GM12878 (cell line): ENCODE results near the gene UBE2I. TPM values are rescaled to one million over a fixed set of nuclear protein-coding genes. Genes with fewer than 3 reads are reported as not detected.

Experiments
- ATAC-seq: fragments of 200-7000 bp; cut with Tn5 transposase; 3 replicates; pipeline ENCODE4 v1.9.1; 2020; ENCODE audit warnings: mild to moderate bottlenecking, moderate library complexity
- BruUV-seq: library from RNA; stranded (reverse); fragments of 400-500 nt; replicated peaks from 2 replicates; lab custom pipeline; 2021; lab: Mats Ljungman, UMichigan
- CTCF ChIA-PET: fragments of 300-600 bp; sonication (Branson Sonifier 250); formaldehyde crosslinking; extraction: SDS; loops from one replicate; lab custom pipeline; 2021; ENCODE audit warnings: inconsistent platforms; lab: Yijun Ruan, JAX
- POLR2A ChIA-PET: fragments of 350-600 bp; formaldehyde crosslinking; extraction: SDS; loops from one replicate; lab custom pipeline; 2021; ENCODE audit warnings: inconsistent platforms; lab: Charles Lee
- RAD21 ChIA-PET: fragments of 300-600 bp; sonication (Branson Sonifier 250); formaldehyde crosslinking; loops from one replicate; lab custom pipeline; 2023; ENCODE audit warnings: antibody characterized with exemption; ENCODE audit not compliant: unreplicated experiment; lab: Charles Lee
- SMC1A ChIA-PET: fragments of 300-600 bp; sonication (Branson Sonifier 250); formaldehyde crosslinking; loops from one replicate; lab custom pipeline; 2023; ENCODE audit not compliant: unreplicated experiment, uncharacterized antibody; lab: Charles Lee
- DNase-seq: peaks from one replicate; pipeline ENCODE4 v3.0.0-alpha.2; 2011; ENCODE audit warnings: low read depth, low spot score
- FAIRE-seq: peaks from 3 replicates; lab custom pipeline; 2011; peaks lifted over from hg19 to GRCh38; lab: Jason Lieb, UNC
- H2AFZ ChIP-seq: 2 replicates; pipeline ENCODE4 v1.6.0; 2011; ENCODE audit warnings: low read depth, low read length, control low read depth; ENCODE audit not compliant: control insufficient read depth
- H3K27ac ChIP-seq: 2 replicates; pipeline ENCODE4 v1.5.1; 2011; ENCODE audit warnings: control low read depth; ENCODE audit not compliant: control insufficient read depth, insufficient read depth
- H3K27me3 ChIP-seq, 2 experiments: replicated peaks in 1 of 2; 2 replicates each; pipeline versions ENCODE4 v1.6.0 to v1.6.1; 2011; ENCODE audit warnings: low read length in 1 of 2; ENCODE audit not compliant: control insufficient read depth in 2 of 2, insufficient read depth in 2 of 2
- H3K36me3 ChIP-seq, 2 experiments: 2 replicates each; pipeline ENCODE4 v1.5.1; 2011; ENCODE audit warnings: low read length in 1 of 2; ENCODE audit not compliant: control insufficient read depth in 2 of 2, insufficient read depth in 2 of 2
- H3K4me1 ChIP-seq: 2 replicates; pipeline ENCODE4 v1.6.1; 2011; ENCODE audit warnings: mild to moderate bottlenecking, low read length, moderate library complexity, mixed read lengths; ENCODE audit not compliant: control insufficient read depth, insufficient read depth
- H3K4me2 ChIP-seq: 2 replicates; pipeline ENCODE4 v1.6.0; 2011; ENCODE audit warnings: control low read depth; ENCODE audit not compliant: control insufficient read depth, insufficient read depth
- H3K4me3 ChIP-seq: fragments of 200-600 bp; sonication (generic); 2 replicates; pipeline ENCODE4 v1.5.1; 2016
- H3K79me2 ChIP-seq: 2 replicates; pipeline ENCODE4 v1.6.0; 2011; ENCODE audit warnings: low read length; ENCODE audit not compliant: control insufficient read depth, insufficient read depth
- H3K9ac ChIP-seq: 2 replicates; pipeline ENCODE4 v1.8.0; 2011; ENCODE audit warnings: low read length, control low read depth, mixed read lengths; ENCODE audit not compliant: control insufficient read depth, insufficient read depth
- H3K9me3 ChIP-seq: replicated peaks from 3 replicates; pipeline ENCODE4 v1.5.1; 2011; ENCODE audit warnings: mild to moderate bottlenecking, low read length; ENCODE audit not compliant: control insufficient read depth, insufficient read depth
- H4K20me1 ChIP-seq: 2 replicates; pipeline ENCODE4 v1.6.0; 2011; ENCODE audit not compliant: control insufficient read depth, insufficient read depth
- CBFB ChIP-seq: IDR thresholded peaks from 2 replicates; pipeline ENCODE4 v1.6.1; 2016; ENCODE audit warnings: antibody characterized with exemption, low read depth
- CHD4 ChIP-seq: fragments of 200-600 bp; sonication (generic); IDR thresholded peaks from 2 replicates; pipeline ENCODE4 v1.6.1; 2016; ENCODE audit warnings: mild to moderate bottlenecking
- CTCF ChIP-seq, 3 experiments: IDR thresholded peaks in 2 of 3; conservative IDR thresholded peaks in 1 of 3; 2 replicates each; pipeline ENCODE4 v1.5.1; 2011; ENCODE audit warnings: low read depth in 3 of 3, low read length in 3 of 3, mild to moderate bottlenecking in 3 of 3, control low read depth in 2 of 3, moderate library complexity in 2 of 3, inconsistent platforms in 1 of 3, mixed read lengths in 1 of 3; ENCODE audit not compliant: control insufficient read depth in 2 of 3, insufficient read depth in 1 of 3; ENCODE audit errors: extremely low read depth in 1 of 3
- DPF2 ChIP-seq: fragments of 450-650 bp; IDR thresholded peaks from 2 replicates; pipeline ENCODE4 v1.6.1; 2017; ENCODE audit warnings: mild to moderate bottlenecking
- FOS ChIP-seq: IDR thresholded peaks from 3 replicates; pipeline ENCODE4 v1.6.1; 2011; ENCODE audit warnings: borderline replicate concordance; ENCODE audit not compliant: insufficient read length; ENCODE audit errors: extremely low read depth
- HCFC1 ChIP-seq: fragments of 150-350 bp; IDR thresholded peaks from 2 replicates; pipeline ENCODE4 v1.6.1; 2014; ENCODE audit warnings: low read length
- IRF3 ChIP-seq: fragments of 450-650 bp; IDR thresholded peaks from 2 replicates; pipeline ENCODE4 v1.6.1; 2014; ENCODE audit warnings: mild to moderate bottlenecking
- LARP7 ChIP-seq: fragments of 450-650 bp; IDR thresholded peaks from 2 replicates; pipeline ENCODE4 v1.6.1; 2017; ENCODE audit warnings: mild to moderate bottlenecking
- MYB ChIP-seq: fragments of 150-350 bp; IDR thresholded peaks from 2 replicates; pipeline ENCODE4 v1.6.1; 2014; ENCODE audit warnings: mild to moderate bottlenecking, low read depth, low read length, borderline replicate concordance
- NR2C2 ChIP-seq: IDR thresholded peaks from 2 replicates; pipeline ENCODE4 v1.6.1; 2011; ENCODE audit warnings: borderline replicate concordance, low read depth; ENCODE audit not compliant: control insufficient read depth, insufficient read length
- PML ChIP-seq: IDR thresholded peaks from 2 replicates; pipeline ENCODE4 v1.6.1; 2012; ENCODE audit warnings: low read length, inconsistent platforms
- POLR2AphosphoS5 ChIP-seq: IDR thresholded peaks from 2 replicates; pipeline ENCODE4 v1.6.1; 2011; ENCODE audit warnings: mild to moderate bottlenecking, low read length, inconsistent platforms
- RB1 ChIP-seq: fragments of 450-650 bp; formaldehyde crosslinking; IDR thresholded peaks from 2 replicates; pipeline ENCODE4 v1.6.1; 2017; ENCODE audit warnings: mild to moderate bottlenecking, borderline replicate concordance
- RCOR1 ChIP-seq: conservative IDR thresholded peaks from 2 replicates; pipeline ENCODE4 v1.6.1; 2012; ENCODE audit warnings: low read depth, low read length, improper control_type of control experiment
- SIN3A ChIP-seq: IDR thresholded peaks from 2 replicates; pipeline ENCODE4 v1.6.1; 2012; ENCODE audit warnings: low read depth, low read length, improper control_type of control experiment
- SIX5 ChIP-seq: IDR thresholded peaks from 2 replicates; pipeline ENCODE4 v1.6.1; 2011; ENCODE audit warnings: mild to moderate bottlenecking, low read depth, low read length, moderate library complexity; ENCODE audit not compliant: severe bottlenecking
- SRF ChIP-seq, 2 experiments: IDR thresholded peaks; 2 replicates each; pipeline ENCODE4 v1.6.1; 2011; ENCODE audit warnings: low read depth in 2 of 2, low read length in 2 of 2, mild to moderate bottlenecking in 1 of 2, moderate library complexity in 1 of 2
- TAF1 ChIP-seq: IDR thresholded peaks from 2 replicates; pipeline ENCODE4 v1.6.1; 2011; ENCODE audit warnings: mild to moderate bottlenecking, low read depth, low read length, borderline replicate concordance
- TCF7 ChIP-seq: IDR thresholded peaks from 2 replicates; pipeline ENCODE4 v1.6.1; 2014; ENCODE audit warnings: antibody characterized with exemption, borderline replicate concordance
- WGBS: methylation state at CpG from one replicate; pipeline ENCODE4 v1.1.6; 2016; ENCODE audit warnings: low lambda C conversion rate; ENCODE audit not compliant: insufficient replicate concordance, insufficient coverage; ENCODE audit errors: missing lambda C conversion rate; 5-methylcytosine and 5-hydroxymethylcytosine counted together
- in situ Hi-C: fragments of 300-500 bp; cut with MboI; formaldehyde crosslinking; loops from 9 replicates; pipeline ENCODE4 v1.14.3; 2018; ENCODE audit warnings: mixed read lengths
- intact Hi-C: fragments of 100-400 bp; cut with micrococcal nuclease; formaldehyde crosslinking; loops from one replicate; pipeline ENCODE4 v1.14.2; 2022; ENCODE audit not compliant: unreplicated experiment
- polyA plus RNA-seq, 11 experiments: library from polyadenylated mRNA; depleted of rRNA in 4 of 11; unstranded in 6 of 11; stranded (reverse) in 5 of 11; fragments of >200 nt; fragmentation: Nextera tagmentation in 4 of 11; fragmentation: Illumina TruSeq in 1 of 11; extraction: Ambion mirVana in 4 of 11; extraction: Trizol in 1 of 11; gene quantifications; 1 replicate in 1 of 11; 2 replicates in 10 of 11; pipeline versions ENCODE4 v1.2.1 to v1.2.3, GENCODE V29; 2011 to 2016; ENCODE audit warnings: inconsistent platforms in 2 of 11, missing spikeins in 2 of 11, low read depth in 1 of 11
- total RNA-seq, 4 experiments: library from RNA; depleted of rRNA in 3 of 4; stranded (reverse); fragments of >200 nt in 3 of 4; fragmentation: Illumina TruSeq in 1 of 4; extraction: Trizol in 1 of 4; gene quantifications; 2 replicates each; pipeline versions ENCODE4 v1.2.1 to v1.2.3, GENCODE V29; 2013 to 2021
- TF ChIP-seq, protein P1 (sequence below): IDR thresholded peaks from 2 replicates; pipeline ENCODE4 v1.6.1; 2011; ENCODE audit warnings: low read depth, low read length, improper control_type of control experiment, borderline replicate concordance

Gene UBE2I
- total and polyA plus RNA-seq, 10 of the 15 experiments (the other 5 are each of a cell fraction or from before 2014, with no cell fraction given): 47.5 to 243 (median 194) TPM

GRCh38 chr16:1295465-1295864, 14.0 kb upstream of the UBE2I start:
- Histone ChIP-seq H4K20me1 (no peaks in the 10 kb centered on the region), H3K9me3 (no peaks in the 10 kb centered on the region), H3K4me3 (no peak overlapping the region), H3K79me2 (no peaks in the 10 kb centered on the region), H3K27ac (no peak overlapping the region), H3K27me3 (no peaks in the 10 kb centered on the region), H3K9ac (no peak overlapping the region), H2AFZ (no peak overlapping the region), H3K4me1 (no peaks in the 10 kb centered on the region), H3K36me3 (no peaks in the 10 kb centered on the region), H3K4me2 (no peak overlapping the region)
- no peak for TF ChIP-seq CHD4
- TF ChIP-seq NR2C2: no peak
- no peak for TF ChIP-seq IRF3
- TF ChIP-seq POLR2AphosphoS5: no peak
- no peak for TF ChIP-seq TAF1
- no peak for TF ChIP-seq SIN3A
- TF ChIP-seq PML: no peak
- TF ChIP-seq MYB: no peak
- TF ChIP-seq LARP7: no peak
- TF ChIP-seq, protein P1, sequence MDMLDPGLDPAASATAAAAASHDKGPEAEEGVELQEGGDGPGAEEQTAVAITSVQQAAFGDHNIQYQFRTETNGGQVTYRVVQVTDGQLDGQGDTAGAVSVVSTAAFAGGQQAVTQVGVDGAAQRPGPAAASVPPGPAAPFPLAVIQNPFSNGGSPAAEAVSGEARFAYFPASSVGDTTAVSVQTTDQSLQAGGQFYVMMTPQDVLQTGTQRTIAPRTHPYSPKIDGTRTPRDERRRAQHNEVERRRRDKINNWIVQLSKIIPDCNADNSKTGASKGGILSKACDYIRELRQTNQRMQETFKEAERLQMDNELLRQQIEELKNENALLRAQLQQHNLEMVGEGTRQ: no peak
- no peak for TF ChIP-seq SRF (IDR thresholded peaks at IDR 0.05; ENCODE audit: low read depth in 2 of 2, low read length in 2 of 2)
- TF ChIP-seq FOS: no peak
- TF ChIP-seq CBFB: no peak
- no peak for TF ChIP-seq SIX5
- no peak for TF ChIP-seq CTCF (IDR thresholded peaks at IDR 0.05 in 2 of 3, conservative IDR thresholded peaks at IDR 0.05 in 1 of 3; ENCODE audit: control insufficient read depth in 2 of 3, extremely low read depth in 1 of 3, insufficient read depth in 1 of 3, low read depth in 3 of 3, low read length in 3 of 3)
- TF ChIP-seq RCOR1: no peak
- no peak for TF ChIP-seq RB1
- no peak for TF ChIP-seq HCFC1
- TF ChIP-seq TCF7: no peak
- no peak for TF ChIP-seq DPF2
- WGBS: 49% methylated on average over 5 of the region's 5 CpGs
- in situ Hi-C loops: no loop called here
- no TSS peak for BruUV-seq
- RAD21 ChIA-PET: interaction anchor here (0.6 kb wide), 1 partner anchor 1458 kb away, joined by 3 read pairs; no protein-coding TSS in a partner anchor
- DNase-seq: no peak
- ATAC-seq: no peak
- intact Hi-C loops: no loop called here
- FAIRE-seq: no peak
- CTCF ChIA-PET: interaction anchor here (0.8 to 1.1 kb wide), 2 partner anchors 46 to 47 kb away, joined by 3 read pairs; no protein-coding TSS in a partner anchor
- SMC1A ChIA-PET: interaction anchor here (2.3 kb wide), 1 partner anchor 10 kb away, joined by 5 read pairs; no protein-coding TSS in a partner anchor
- POLR2A ChIA-PET: no interaction called here
